GM19467 (cell line): ENCODE data around the gene RNF213.
"Not testable (repeated sequence)": the region's sequence is repeated elsewhere in the genome, so short reads cannot be mapped to it uniquely, and the experiment has no call there.

Source experiments
- ATAC-seq: cut with Tn5 transposase; IDR thresholded peaks from one replicate; pipeline ENCODE4 v1.9.1; 2021; ENCODE audit warnings: mild to moderate bottlenecking, moderate library complexity; ENCODE audit not compliant: unreplicated experiment

RNF213 gene

DNA sequence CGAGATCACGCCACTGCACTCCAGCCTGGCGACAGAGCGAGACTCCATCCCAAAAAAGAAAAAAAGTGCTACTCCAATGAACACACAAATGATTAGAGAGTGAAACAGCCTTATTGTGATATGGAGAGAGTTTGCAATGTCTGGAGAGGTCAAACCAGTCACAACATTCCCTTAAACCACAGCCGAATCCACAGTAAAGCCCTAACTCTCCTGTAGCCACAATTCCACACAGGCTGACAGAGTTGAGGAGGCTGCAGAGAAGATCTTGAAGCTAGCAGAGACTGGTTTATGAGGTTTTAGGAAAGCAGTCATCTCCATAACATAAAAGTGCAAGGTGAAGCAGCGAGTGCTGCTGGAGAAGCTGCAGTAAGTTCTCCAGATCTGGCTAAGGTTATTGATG, 6.7 kb downstream of the RNF213 start:
- ATAC-seq, result no peak

DNA sequence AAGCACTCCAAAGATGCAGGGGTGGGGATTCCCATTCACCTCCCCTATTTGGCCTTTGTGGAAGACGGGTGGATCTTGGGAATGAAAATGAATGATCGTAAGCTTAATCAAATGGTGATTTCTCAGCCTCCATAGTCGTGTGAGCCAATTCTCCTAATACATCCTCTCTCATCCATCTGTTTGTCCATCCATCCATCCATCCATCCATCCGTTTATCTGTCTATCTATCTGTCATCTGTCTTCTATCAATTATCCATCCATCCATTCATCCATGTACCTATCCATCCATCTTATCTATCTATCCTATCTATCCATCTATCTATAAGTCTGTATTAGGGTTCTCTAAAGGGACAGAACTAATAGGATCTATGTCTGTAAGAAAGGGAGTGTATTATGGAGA, 7.8 kb downstream of the RNF213 start:
- no peak for ATAC-seq

DNA sequence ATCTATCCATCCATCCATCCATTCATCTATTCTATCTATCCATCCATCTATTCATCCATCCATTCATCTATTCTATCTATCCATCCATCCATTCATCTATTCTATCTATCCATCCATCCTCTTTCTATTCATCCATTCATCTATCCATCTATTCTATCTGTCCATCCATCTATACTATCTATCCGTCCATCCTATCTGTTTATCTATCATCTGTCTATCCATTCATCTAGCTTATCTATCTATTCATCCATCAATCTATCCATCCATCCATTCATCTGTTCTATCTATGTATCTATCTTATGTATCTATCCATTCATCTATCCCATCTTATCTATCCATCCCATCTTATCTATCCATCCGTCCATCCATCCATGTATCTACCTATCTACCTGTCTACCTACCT, 8.8 kb downstream of the RNF213 start:
- no peak for ATAC-seq

DNA sequence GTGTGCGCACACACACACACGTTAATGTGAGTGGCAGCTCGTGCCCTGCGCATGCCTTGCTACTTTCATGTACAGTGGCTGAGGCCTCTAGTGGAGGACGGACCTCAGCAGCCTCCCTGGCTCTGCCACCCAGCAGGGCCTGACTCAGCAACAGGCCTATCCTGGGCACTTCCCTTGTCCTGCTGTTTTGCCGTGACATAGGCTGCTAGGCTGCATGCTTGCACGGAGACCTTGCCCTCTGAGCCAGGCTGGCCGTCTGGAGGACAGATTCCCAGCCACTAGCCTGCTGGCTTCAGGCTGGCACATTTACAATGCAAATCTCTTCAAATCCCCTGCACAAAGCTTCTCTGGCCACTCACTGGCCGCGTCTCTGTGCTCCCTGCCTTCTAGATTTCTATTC, 9.5 kb downstream of the RNF213 start:
- ATAC-seq, result no peak

DNA sequence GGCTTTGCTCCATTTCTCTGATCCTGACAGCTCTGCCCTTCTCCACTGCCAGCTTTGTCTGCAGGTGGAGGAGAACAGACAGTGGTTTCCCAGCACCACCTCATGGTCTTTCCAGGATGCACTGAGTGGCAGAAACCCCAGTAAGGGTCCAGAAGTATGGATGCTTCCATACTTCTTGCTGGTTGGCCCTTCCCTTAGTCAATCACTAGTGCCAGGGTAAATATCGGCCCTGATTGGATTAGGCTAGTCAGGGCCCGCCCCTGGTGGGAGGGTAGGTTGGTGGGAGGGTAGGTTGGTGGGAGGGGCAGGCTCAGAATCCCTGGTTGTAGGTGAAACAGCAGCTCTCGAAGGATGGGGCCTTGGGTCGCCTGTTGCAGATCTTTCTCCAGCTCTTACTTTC, 10.2 kb downstream of the RNF213 start:
- no peak for ATAC-seq

DNA sequence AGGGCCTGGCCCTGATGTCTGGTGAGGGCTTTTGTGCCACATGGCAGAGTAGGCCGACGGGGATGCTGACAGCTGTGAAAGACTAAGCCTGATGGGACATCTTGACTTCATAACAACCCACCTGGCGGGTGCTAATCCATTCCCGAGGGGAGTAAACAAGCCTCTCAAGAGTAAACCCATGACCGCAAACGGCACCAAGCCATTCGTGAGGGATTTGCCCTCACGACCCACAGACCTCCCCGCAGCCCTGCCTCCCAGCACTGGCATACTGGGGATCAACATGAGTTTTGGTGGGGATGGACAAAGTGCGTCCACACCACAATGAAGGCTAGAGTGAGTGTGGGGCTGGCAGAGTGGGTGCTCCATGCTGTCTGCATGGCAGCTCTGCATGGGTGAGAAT, 11.7 kb downstream of the RNF213 start:
- no peak for ATAC-seq

DNA sequence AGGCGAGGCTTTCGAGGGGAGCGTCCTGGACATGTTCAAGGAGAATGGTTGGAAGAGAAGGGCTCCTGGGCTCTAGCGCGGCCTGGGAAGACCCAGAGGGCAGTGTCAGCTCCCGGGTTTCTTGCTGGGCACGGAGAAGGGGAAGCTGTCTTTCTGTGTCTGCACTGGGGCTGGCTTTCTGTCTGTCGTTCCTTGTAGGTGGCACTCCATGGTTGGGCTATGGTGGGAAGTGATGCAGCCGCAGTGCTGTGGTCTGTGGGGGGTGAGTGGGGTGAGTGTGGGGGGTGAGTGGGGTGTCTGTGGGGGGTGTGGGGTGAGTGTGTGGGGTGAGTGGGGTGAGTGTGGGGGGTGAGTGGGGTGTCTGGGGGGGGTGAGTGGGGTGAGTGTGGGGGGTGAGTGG, 13.7 kb downstream of the RNF213 start:
- ATAC-seq, result no peak

DNA sequence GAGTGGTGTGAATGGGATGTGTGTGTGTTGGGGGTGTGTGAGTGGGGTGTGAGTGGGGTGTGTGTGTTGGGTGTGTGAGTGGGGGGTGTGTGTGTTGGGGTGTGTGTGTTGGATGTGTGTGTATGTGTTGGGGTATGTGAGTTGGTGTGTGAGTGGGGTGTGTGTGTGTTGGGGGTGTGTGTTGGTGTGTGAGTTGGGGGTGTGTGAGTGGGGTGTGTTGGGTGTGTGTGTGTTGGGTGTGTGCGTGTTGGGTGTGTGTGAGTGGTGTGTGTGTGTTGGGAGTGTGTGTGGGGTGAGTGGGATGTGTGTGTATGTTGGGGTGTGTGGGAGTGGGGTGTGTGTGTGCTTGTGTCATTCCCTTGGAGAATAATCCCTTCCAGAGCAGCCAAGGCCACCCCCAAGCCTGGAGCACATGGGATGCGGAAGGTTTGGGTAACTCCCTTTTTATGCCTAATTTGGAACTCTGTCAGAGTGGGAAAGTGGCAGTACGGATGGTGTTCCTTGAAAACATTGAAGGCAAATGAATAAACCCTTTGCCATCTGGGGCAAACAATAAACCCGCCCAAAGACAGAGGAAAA, 14.3 kb downstream of the RNF213 start:
- no peak for ATAC-seq

DNA sequence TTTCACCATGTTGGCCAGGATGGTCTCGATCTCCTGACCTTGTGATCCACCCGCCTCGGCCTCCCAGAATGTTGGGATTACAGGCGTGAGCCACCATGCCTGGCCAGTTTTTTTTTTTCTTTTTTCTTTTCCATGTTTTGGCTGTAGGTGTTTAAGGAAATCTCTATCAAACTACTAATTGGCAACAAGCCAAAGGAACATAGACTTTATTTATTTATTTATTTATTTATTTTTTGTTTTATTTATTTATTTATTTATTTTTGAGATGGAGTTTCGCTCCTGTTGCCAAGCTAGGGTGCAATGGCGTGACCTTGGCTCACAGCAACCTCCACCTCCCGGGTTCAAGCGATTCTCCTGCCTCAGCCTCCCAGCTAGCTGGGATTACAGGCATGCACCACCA, 15.2 kb downstream of the RNF213 start:
- not testable (repeated sequence) for ATAC-seq

DNA sequence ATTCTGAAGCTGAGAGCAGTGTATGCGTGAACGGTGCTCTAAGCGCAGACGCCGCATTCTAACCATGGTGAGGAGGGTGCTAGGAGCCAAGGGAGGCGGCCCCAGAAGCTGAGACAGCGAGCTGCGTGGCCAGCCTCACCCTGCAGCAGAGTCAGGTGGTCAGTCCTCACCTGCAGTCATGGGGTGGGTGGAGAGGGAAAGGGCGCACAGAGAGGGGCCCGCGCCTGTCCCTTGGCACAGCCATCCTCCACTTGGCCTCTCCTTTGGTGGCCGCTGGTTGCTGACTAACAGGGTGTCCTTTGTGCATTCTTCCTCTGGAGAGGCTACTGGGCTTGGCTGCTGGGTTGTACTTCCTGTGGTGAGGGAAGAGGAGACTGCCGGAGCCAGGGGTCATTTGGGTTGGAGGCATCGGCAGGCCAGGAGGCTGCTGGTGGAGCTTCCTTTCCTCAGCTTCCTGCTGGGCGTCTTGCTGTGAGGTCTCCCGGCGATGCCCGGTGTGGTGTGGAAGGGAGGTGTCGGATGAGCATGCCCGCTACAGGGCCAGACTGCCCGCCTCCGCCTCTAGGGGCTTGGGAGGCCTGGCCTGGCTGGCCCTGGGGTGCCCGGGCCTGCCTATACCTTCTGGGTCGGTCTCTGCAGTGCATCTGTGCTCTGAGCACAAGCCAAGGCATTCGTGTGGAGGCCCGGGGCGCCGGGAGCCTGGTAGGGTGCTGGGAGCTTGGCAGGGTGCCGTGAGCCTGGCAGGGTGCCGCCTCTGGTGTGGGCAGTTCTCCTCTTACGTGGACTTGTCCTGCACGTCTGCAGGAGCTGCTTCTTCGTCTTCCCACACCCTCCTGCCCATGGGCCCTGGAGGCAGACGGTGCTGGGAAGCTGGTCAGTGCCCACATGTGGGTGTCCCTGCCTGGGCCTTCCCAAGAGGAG, 17.4 kb downstream of the RNF213 start:
- ATAC-seq, result no peak

DNA sequence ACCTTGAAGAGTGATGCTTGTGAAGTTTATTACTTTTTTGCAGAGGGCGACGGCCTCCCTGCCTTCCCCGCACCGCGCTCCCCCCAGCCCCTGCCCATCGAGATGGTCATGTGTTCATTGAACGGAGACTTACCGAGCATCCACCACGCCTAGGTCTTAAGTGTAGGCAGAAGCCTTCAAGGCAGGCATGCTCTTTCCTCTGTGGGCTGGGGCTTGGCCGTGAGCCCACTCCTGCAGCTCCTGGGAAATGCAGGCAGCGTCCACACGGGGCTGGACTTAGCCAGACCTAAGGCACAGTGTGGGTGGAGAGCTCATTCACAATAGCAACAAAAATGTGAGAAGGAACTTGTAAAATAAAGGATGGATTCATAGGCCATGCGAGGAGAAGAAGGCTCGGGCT, 19.2 kb downstream of the RNF213 start:
- ATAC-seq, result no peak

DNA sequence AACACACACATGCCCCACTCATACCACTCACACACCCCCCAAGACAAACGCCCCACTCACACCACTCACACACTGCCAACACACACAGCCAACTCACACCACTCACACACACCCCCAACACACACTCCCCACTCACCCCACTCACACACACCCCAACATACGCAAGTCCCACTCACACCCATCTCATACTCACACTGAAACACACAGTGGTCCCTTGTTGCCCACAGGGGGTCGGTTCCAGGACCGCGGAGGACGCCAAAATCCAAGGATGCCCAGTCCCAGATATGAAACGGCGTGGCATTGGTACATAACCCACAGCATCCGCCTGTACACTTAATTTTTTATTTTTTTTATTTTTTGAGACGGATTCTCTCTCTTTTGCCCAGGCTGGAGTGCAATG, 20.9 kb downstream of the RNF213 start:
- no peak for ATAC-seq

DNA sequence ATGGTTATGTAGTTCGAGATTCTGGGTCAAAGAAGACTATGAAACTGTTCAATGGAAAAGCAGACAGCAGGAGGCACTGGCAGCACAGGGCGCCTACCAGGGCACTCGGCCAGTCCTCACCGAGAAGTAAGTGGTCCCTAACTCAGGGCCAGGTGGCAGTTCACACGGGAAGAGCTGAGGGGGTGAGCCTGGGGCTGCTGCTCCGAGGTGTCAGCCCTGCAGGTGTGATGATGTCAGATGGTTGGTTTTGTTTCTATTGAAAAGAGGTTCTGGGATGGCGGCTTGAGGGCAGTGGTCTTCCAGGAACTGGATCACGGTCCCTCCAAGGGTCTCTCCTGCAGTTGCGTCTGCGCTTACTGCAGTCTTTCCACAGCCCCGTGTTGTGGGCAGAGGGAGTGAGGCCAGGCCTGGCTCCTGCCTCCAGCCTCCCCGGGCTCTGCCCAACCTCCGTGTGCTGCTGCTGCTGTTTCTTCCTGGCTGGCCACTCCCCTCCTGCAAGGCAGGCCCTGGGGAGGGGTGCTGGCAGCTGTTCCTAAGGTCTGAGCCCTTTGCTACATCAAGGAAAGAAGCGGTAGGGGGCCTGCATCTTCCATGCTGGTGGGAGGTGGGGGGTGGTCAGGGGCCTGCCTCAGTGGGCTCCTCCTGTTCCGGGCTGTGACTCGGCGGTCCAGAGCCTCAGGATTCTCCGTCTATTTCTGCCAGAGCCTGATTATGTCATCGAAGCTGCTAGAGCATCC, 22.6 kb downstream of the RNF213 start:
- no peak for ATAC-seq

DNA sequence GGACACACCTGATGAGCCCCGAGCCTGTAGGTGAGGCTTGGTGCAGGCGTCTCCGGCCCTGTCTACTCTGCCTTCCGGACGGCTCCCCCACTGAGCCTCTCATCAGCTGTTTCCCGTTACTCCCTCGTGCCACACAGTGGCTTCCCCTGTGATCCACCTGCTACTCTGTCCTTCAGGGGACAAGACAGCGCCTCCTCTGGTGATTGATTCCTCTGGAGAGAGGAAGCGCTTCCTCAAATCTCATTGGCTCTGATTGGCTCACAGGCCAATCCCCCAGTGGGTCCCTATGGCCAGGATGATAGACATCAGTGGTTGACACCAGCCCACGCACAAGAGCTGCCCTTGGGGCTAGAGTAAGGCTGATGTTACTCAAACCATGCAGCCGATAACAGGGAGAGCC, 24.0 kb downstream of the RNF213 start:
- no peak for ATAC-seq

DNA sequence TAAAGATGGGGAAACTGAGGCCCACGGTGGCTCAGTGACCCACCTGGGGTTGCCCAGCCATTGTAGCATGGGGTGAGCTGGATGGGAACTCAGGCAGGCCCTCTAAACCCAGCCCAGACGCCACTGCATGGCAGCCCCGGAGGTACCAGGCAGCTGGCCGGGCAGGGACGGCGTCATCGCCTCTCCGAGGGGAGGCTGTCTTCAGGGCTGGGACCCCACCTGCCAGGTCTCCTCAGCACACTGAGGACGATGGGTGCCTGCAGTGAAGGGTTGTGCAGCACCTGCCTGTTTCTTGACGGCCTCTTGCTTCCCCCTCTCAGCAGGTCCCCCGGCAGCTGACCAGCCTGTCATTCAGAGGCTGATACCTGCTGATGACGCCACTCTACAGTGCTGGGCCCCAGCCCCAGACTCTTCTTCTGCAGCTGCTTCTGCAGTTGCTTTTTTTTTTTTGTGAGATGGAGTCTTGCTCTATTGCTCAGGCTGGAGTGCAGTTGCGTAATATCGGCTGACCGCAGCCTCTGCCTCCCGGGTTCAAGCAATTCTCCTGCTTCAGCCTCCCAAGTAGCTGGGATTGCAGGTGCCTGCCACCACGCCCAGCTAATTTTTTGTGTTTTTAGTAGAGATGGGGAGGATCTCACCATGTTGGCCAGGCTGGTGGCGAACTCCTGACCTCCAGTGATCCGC, 24.7 kb downstream of the RNF213 start:
- no peak for ATAC-seq

DNA sequence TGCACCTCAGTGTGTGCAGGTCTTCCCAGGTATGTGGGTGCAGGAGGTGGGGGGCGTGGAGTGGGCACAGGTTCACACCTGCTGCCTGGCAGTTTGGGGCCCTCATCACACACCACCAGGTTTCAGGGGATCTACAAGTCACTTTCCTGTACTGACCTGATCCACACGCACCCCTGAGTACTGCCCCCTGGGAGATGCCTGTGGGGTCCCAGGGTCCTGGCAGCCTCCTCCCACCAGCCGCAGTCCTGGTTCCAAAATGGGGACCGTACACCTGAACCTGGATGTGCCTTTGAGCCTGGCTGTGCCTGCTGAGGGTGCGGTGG, 25.9 kb downstream of the RNF213 start:
- no peak for ATAC-seq

DNA sequence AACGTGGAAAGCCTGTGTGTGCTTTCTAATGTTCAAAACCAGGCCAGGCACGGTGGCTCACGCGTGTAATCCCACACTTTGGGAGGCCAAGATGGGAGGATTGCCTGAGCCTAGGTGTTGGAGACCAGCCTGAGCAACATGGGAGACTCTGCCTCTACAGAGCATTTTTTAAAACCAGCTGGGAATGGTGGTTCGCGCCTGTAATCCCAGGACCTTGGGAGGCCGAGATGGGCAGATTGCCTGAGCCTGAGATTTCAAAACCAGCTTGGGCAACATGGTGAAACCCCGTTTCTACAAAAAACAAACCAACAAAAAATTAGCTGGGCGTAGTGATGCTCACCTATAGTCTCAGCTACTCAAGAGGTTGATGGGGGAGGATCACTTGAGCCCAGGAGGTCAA, 26.4 kb downstream of the RNF213 start:
- no peak for ATAC-seq

DNA sequence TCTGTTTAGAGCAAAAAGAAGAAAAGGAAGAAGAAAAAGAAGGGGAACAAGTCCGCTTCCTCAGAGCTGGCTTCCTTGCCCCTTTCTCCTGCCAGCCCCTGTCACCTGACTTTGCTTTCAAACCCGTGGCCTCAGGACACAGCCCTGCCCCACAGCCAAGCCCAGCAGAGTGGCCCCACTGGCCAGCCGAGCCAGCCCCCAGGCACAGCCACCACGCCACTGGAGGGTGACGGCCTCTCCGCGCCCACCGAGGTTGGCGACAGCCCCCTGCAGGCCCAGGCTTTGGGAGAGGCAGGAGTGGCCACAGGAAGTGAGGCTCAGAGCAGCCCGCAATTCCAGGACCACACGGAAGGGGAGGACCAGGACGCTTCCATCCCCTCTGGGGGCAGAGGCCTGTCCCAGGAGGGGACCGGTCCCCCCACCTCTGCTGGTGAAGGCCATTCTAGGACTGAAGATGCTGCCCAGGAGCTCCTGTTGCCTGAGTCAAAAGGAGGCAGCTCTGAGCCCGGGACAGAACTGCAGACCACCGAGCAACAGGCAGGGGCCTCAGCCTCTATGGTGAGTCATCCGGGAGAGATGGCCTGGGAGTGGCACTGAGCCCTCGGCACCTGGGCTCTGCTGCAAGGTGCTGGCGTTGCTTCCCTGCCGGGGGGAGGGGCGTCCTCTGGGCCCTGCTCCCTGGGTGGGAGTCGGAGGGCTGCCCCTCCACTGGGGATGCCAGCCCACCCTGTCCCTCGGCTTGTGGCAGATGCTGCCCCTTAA, 27.3 kb downstream of the RNF213 start:
- ATAC-seq, result no peak

DNA sequence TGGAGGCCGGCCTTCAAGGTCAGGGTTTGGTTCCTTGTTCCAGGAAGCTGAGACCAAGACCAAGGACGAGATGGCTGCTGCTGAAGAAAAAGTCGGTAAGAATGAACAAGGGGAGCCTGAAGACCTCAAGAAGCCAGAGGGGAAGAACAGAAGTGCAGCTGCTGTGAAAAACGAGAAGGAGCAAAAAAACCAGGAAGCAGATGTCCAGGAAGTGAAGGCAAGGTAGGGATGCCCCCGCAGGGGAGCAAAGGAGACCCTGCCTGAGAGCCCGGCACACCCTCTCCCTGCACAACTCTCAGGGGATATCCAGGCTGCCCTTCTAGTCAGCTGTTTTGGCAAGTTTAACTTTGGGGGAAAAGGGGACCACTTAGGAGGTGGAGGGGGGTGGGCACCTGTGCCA, 29.0 kb downstream of the RNF213 start:
- ATAC-seq, result no peak

DNA sequence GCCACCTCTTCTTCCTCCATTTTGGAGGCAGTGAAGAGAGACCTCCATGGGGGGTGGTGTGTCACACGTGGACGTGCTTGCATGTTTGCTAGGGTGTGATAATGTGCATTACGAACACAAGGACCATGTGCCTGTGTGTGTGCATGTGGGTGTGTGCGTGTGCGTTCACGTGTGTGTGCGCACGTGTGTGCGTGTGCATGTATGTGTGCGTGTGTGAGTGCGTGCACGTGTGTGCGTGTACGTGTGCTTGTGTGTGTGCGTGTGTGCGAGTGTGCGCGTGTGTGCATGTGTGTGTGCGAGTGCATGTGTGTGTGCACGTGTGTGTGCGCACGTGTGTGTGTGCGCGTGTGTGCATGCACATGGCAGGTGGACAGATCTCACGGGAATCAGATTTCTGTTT, 29.5 kb downstream of the RNF213 start:
- ATAC-seq, result no peak

DNA sequence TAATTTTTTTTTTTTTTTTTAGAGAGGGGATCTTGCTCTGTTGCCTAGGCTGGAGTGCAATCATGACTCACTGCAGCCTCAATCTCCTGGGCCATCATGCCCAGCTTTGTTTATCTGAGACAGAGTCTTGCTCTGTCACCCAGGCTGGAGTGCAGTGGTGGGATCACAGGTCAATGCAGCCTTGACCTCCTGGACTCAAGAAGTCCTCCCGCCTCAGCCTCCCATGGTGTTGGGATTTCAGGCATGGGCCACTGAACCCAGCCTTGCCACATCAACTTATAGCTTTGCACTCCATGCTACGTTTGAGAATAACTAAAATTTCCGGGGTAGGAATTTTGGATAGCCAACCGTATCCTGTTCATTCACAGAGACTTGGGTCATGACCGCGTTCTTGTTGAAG, 30.6 kb downstream of the RNF213 start:
- ATAC-seq, result no peak
